Ecto neural progenitor cell (in vitro differentiated cells): ENCODE data around the gene PLAC8L1.
A peak's percentile ranks its signal among the peaks of the same experiment; 100 is the strongest.

Source experiments
- DNase-seq: peaks from one replicate; pipeline ENCODE4 v3.0.0-alpha.2; 2018; ENCODE audit warnings: low spot score

The PLAC8L1 gene

DNA sequence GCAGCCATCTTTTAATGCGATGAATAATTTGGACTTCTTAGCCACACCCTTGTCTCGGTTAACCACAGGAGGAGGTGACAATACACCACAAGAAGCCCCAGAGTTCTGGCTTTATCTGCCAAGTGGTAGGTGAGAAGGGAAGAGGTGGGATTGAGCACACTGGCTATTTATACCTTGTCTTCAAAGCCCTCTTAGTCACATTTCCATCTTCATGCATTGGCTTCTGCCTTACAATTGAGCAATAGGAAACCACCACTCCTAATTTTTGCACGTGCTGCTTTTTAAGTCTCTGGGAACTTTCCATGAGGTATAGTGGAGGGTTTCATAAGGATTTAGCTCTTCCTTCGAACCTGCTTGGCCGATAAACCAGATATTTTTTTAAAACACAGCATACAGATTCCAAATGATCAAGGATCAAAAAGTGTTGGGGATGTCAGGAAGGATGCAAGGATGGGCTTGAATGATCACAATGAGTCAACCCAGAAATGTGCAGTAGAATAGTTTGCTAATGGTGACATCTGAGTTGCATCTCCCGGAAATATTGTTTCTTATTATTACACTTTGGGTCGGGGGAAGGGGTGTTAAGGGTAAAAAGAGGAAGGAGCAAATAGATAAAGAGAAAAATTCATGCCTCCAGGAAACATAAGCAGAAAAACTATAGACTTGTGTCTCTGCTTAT, 25.5 kb downstream of the PLAC8L1 start:
- DNase-seq, result no peak

DNA sequence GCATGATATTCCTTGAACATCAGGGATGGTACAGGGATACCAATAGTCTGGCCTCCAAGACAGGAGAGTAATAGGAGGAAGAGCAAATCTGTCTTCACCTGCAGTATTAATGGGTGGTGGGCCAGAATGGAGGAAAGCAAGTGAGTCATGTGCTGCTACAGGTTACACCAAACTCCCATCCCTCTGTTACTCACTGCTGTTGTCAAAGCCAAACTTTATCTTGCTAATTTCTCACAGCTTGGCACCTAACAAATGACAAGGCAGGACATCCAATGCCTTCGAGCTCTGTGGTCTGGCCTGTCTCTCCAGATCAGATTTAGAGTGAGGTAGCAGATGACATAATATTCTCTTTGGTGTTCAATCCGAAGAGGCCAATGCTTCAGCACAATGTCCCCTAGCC, 26.8 kb downstream of the PLAC8L1 start:
- no peak for DNase-seq

DNA sequence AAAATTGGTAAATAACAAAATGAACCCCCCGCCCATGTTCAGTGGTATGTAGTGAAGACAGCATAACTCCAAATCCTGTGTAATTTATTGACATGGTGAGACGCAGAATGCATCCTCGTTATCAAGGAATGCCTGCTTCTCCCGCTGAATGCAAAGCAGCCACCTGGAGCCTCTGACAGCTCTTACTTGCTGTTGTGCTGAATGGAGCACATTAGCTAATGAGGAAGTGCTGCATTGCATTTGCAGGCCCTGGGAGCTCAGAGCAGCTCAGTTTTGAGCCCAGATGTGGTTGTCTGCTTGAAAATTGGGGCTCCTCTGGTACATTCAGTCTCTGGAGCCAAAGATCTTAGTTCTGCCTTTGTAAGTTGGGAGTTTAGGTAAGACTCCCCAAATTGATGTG, 28.9 kb downstream of the PLAC8L1 start:
- DNase-seq, result no peak

DNA sequence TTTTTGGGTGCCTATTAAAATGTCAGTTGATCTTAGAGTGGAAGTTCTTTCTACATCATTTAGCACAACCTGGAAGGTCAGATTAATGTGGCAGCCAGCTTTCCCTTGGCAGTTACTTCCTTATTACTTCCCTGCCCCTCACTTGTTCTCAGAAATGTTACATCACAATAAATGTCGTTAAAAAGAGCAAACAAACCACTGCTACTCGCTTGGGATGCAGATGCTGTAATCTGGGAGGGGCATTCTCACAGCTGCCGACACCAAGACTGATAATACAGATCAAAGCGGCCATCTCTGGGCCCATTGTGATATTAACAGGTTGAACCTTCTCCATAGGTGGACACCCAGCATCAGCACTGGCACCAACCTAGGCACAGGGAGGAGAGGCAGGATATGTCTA, 29.3 kb downstream of the PLAC8L1 start:
- no peak for DNase-seq

DNA sequence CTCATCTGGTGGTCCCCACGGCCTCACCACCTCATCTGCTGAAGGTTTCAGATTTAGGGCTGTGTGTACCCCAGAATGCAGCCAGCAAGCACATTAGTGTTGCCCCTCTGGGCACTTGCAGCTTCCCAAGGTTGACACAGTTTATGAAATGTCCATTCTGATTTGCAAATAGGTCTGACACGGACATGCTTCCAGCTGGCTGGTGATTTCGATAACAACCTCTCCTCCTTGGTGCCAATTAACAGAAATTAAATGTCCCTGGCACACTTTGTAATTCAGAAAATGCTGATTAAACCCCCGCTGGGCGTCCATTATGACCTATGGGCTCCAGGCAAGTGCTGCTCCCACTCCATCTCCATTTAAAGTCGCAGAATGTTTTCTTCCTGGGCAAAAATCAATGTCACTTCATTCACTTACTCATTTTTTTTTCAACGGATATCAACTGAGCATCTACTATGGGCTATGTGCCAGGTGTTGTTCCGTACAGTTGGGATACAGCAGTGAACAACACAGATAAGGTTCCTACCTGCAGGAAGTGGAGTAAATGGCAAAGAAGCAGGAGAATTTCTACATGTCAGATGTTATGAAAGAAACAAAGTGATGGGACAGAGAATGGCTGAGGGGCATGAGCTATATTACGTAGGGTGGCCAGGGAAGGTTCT, 32.0 kb downstream of the PLAC8L1 start:
- DNase-seq, result no peak

DNA sequence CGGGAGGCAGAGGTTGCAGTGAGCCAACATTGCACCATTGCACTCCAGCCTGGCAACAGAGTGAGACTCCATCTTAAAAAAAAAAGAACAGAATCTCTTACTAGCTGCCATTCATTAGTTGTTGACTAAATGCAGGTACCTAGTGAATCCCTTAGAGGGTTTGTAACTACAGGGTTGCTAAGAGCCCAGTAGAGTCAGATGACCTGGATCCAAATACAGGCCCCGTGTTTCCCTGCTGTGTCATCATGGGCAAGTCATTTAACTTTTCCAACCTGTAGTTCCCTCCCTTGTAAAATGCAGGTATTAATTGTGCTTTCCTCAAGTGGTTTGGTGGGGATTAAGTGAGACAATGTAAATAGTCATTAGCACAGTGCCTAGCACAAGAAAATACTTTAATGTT, 32.8 kb downstream of the PLAC8L1 start:
- DNase-seq, result no peak

DNA sequence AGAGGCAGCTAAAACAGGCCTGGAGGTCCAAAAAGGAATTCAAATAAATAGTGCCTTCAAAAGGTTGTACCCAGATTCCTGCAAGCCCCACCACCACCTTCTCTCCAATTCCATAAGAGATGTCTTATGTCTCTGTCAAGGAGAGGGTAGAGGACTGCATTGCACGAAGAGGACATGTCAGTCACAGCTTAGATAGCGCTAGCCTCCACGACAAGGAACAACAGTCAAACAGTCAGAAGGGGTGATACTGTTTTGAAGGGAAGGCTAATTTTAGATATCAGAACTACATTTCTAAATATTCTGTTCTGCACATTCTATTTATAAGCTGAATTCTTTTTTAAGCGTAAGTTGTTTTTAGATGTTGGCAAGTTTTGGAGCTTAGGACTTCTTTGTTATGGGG, 34.2 kb downstream of the PLAC8L1 start:
- DNase-seq, result no peak

DNA sequence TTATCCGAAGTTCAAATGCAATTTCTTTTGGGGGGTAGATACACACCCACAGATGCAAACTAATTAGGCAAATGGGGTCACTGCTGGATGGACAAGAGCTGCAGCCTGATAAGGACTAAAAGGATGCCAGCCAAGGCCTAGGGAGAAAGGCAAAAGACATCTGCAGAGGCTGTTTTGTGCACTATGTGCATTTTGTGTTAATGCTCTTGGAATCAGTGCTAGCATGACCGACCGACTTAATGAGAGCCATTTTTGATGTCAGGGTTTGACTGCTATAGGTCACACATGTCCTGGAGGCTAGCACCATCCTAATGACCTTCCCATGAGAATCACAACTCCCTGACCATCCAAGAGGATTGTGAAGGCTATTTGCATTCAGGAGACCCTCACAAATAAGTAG, 34.6 kb downstream of the PLAC8L1 start:
- DNase-seq, result no peak

DNA sequence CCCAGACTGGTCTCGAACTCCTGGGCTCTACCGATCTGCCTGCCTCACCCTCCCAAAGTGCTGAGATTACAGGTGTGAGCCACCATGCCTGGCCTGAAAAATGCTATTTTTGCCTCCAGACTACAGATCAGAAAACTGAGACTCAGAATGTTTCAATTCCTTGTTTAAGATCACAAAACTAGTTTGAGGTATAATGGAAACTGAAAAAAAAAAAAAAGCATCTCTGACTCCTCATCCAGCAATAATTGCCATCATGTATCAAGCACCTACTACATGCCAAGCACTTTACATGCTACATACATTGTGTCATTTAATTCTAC, 35.6 kb downstream of the PLAC8L1 start:
- DNase-seq, result no peak

DNA sequence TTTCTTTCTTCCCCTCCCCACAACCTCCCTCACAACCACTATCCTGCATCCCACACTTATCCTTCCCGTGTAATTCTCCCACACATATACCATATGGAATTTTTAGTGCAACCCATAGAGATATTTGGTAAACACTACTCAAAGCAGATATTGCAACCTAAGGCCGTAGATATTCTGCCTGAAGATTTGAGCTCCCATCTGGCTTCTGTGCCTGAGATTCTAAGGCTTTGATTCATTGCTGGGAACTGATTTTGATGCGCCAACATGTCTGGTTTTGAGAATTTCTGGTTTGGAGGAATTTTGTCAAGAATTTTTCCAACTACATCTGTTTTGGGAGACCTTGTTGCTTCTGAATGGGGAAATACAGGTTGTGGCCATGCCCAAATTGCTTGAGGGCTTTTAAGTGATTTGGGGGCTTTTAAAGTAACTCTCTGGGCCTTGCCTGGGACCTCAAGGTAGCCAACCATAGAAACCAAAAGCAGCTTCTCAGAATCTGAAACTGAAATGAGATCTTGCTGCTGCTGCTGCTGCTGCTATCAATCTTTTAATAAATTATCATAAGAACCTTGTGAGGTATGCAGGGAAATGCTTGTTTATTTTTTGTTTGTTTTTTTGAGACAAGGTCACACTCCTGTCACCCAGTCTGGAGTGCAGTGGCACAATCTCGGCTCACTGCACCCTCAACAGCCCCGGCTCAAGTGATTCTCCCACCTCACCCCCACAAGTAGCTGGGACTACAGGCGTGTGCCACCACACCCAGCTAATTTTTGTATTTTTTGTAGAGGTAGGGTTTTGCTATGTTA, 36.2 kb downstream of the PLAC8L1 start:
- DNase-seq, result no peak

DNA sequence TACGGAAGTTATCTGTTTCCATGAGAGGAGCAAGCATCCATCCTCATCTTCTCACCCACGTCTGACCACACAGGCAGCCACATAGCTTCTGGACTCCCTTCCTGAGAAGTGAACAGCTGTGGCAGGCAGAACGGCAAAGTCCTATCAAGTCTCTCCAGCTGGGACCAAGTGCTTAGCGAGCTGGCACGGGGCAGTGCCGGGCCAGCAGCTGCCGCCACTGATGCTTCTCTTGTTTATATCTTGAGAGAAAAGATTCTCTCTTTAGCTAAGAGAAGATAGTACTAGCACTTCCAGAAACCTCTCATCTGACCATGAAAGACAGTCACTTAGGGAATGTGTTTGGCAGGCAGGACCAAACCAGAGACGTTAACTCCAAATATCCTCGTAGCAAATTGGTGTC, 37.2 kb downstream of the PLAC8L1 start:
- no peak for DNase-seq

DNA sequence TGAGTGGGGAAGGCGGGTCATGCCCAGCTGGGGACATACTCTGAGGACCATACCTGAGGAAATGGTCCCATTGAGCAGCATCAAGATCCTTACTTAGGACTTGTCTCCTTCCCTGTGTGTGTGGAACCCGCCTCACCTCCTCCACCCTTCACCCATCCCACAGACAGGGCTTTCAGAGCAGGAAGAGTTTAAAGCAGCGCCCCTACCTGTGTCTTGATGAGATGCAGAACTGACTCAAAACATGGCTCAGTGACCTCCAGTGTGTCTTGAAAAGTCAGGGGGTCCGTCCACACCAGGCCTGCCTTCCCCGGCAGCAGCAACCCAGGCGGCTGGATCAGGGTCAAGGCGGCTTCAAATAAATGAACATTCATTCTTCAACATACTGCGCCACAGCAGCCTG, 38.4 kb downstream of the PLAC8L1 start:
- DNase-seq, result no peak

DNA sequence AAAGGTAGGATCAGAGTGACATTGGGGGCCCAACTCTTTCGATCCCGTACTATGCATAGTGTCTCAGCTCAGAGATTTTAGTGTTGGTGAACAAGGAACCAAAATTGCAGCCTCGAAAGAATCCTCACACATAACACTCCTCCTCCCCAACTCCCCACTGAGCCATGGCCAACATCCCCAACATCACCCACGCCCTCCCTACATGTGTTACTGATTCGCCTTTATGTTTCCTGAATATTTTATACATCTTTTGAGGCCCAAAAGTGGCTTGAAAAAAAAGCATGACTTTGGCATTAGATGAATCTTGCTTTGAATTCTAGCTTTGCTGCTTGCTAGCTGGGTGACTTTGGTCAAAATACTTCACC, 45.2 kb downstream of the PLAC8L1 start:
- no peak for DNase-seq

DNA sequence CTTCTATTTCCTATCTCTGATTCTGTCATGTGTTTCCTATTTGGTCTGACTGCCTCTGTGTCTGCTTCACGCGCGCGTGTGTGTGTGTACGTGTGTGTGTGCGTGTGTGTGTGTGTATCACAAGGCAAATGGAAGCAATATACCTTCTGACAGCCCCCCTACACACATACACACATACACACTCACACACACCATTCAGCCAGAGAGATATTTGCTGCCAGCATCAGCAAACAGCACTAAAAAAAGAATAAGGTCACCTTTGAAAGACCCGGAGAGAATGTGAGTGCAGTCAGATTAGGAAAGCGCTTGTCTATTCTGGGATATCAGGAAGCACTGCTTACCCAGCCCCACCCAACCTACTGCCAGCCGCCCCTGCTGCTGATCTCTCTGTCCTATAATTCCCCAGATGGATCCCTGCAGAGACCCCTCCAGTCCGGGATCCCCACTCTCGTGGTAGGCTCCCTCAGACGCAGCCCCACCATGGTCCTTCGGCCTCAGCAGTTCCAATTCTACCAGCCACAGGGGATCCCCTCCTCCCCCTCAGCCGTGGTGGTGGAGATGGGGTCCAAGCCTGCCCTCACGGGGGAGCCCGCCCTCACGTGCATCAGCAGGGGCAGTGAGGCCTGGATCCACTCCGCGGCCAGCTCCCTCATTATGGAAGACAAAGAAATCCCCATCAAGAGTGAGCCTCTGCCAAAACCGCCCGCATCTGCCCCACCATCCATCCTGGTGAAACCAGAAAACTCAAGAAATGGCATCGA, 45.7 kb downstream of the PLAC8L1 start:
- no peak for DNase-seq

DNA sequence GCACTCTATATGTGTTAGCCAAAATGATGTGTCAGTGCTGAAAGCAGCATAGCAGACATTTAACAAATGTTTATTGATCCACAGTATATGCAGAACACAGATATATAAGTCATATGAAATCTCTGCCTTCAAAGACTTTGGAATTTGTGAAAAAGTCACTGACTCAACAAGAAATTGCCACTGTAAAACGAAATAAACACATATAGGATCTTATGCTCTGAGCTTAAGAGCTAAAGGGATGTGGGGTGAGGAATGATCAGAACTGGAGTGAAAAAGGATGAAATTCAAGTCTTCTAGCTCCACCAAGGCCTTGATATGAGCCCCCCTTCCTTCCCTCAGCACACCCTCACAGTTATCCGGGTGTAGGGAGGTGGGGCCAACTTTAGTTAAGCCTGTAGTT, 49.9 kb downstream of the PLAC8L1 start:
- no peak for DNase-seq

DNA sequence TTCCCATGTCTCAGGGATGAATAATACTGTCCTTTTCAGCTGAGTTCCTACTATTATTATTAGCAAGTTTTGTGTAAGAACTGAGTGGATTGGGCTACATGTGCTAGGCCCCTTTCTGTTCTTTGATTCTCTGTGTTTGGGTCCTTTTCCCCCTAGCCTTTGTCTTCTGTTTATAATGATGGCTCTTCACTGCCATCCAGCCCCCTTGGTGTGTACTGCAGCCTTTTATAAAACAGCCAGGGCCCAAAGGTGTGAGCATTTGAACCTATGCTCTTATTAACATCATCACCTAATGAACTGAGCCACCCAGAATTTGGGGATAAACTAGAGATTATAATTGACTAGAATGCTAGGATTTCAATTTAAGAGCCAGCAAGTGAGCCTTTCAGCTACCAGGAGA, 52.6 kb downstream of the PLAC8L1 start:
- no peak for DNase-seq

DNA sequence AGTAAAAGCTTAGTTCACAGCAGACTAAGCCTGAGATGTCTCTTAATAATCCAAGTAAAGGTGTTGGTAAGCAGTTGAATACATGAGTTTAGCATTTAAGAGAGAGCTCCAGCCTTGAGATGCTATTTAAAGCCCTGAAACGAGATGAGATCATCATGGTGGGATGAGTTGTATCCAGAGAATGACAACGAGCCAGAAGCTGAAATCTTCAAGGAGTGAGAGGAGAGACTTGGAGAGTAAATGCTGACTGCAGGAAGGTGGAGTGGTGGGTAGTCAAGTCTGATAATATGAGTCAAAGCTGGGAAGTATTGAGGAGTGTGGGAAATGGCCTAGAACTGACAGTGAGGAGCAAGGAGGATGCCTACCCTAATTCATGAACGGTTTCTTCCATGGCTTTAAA, 53.7 kb downstream of the PLAC8L1 start:
- no peak for DNase-seq

DNA sequence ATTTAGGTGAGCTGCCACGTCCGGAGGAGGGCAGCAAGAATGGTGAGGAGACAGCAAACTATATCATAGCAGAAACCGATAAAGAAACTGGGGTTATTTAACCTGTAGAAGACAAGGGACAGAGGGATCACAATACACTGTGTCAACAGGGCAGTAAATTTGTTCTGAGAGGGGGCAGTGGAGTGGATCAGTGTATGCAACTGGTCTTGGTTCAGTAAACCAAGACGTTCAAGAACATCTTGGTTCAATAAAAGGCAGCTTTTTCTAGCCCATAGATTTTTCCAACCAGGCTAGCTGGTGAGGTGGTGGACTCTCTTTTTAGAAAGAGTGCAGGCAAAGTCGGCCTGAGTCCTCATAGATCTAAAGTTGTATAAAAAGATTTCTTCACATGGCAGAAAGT, 55.3 kb downstream of the PLAC8L1 start:
- no peak for DNase-seq

DNA sequence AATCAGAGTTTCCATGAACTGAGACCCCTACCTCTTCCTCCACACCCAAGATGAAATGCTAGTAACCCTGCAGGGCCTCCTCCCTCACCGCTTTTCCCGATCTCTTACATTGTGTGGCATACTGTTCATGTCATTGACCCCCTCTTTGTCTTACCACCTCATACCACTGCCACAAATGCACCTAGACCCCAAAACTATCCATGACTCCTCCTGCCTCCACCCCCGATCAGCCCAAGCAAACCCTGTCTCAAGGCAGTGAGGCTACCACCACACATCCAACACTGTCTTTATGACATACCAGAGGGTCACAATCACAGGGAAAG, 55.7 kb downstream of the PLAC8L1 start:
- no peak for DNase-seq

DNA sequence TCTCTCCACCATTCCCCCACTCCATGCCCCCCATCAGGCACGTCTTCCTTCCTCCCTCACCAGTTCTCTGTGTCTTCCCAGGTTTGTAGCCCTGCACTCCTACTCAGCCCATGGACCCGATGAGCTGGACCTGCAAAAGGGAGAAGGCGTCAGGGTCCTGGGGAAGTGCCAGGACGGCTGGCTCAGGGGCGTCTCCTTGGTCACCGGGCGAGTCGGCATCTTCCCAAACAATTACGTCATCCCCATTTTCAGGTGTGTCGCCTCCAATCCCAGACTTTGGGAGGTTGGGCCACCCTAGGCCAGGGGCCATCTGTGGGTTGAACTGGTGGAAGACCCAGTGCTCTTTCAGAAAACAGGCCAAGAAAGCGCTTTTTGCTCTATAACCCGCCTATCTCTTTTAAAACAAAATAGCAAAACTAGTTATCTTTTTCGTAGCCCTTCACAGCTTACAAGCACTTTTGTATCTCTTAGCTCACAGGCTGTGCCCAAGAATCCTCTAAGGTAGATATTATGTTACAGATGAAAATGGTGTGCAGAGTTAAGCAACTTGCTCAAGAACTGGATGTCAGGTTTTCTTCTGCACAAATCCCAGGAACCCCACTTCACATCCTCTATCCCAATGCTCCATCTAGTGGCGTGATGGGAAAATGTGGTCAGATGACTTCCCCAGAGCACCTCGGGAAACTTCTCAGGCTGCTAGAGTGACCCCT, 56.2 kb downstream of the PLAC8L1 start:
- peak; percentile 71 for DNase-seq

DNA sequence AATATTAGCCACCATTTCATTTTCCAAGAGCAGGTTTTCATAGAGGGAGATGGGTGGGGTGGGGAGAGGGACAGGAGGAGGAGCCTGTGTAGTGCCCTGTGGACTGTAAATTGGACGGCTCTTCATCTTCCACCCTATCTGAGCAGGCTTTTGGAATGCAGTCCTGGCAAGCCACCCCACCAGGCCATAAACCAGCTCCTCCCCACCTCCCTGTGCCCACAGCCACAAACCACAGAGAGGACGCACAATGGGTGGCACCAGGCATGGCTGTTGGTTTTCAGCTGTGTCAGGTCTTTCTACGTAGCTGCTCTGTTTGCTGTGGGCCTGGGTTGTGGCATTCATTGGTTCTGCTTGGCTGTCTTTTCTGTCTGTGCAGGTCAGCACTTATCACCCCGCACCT, 58.0 kb downstream of the PLAC8L1 start:
- DNase-seq, result no peak

DNA sequence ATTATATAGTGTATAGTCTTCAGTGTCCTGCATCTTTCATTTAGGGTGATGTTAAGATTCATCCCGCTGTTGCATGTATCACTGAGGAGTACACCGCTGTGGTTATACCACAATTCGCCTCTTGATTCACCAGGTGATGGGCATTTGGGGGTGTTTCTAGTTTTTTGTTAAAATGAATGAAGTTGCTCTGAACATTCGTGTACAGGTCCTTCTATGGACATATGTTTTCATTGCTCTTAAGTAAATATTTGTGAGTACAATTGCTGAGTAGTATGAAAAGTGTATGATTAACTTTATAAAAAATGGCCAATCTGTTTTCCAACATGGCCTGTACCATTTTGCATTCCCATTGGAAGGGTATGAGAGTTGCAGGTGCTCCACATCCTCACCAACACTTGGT, 61.7 kb downstream of the PLAC8L1 start:
- no peak for DNase-seq
